ENCODE measurements around the gene LY86.

The LY86 gene

DNA sequence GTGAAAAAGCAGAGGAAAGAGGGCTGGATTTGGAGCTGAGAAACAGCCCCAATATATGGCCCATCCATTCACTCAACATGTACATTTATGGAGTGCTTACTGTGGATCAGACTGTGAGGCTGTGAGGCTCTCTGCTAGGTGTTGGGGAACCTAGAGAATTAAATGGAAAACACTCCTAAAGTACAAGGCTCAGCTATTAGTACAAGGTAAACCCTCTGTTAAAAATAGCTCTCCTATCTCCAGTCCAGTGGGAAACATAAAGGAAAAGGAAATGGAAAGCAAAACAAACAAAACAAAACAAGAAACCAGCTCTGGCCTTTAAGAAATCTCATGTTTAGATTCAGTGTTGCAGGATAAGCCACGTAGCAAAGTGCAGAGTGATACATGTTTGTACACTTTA is 35.0 kb downstream of the LY86 start:
- DNase-seq = no peak

DNA sequence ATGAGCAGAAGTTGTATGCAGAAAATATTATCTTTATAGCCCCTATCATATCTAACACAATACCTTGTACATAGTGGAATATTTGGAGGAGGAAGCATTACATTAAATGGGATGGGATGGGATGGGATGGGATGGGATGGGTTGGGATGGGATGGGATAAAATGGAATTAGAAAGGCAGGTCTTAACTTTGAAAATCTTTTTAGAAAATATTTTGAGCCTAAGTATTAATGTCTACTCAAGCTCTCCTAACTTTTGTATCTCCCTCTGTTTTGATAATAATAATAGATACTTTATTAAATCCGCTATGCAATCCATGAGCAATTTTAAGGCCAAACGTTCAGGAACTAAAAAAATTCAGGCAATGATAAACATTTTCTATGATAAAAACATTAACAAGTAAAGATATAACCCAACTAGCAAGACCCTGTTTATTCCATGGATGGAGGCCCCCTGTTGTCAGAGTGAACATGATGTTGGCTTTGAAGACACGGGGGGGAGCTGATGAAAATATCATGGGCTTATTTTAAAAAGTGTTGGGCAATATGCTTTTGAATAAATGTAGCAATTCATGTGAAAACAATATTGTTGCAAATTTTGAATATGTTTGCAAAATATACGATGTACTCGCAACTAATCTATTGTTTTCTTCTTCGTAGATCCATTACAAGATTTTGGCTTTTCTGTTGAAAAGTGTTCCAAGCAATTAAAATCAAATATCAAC is 35.9 kb downstream of the LY86 start:
- no peak for DNase-seq

- DNase-seq = no peak
Observed at GRCh38 chr6:6626187-6626586, 37.7 kb downstream of the LY86 start.

DNA sequence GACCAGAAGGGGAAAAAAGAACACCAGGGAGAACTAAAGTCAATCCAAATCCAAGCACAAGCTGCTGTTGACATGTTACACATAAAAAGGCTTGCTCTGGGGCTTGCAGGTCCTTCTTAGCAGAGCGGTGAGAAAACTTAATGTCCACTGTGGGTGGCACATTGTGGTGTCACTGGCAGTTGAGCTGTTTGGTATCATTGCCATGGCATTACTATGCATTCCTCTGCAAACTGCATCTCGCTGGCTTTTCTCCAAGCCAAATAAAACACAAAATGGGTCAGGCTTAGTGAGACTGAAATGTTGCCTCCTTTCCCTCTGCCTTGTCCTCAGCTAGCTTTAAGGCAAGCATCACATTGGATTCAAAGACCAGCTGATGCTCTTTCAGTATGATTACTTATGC is 40.9 kb downstream of the LY86 start:
- no peak for DNase-seq

GRCh38 chr6:6631053-6631452 is 42.5 kb downstream of the LY86 start:
- DNase-seq = no peak

- no peak for DNase-seq
Observed at GRCh38 chr6:6631534-6632276, 43.2 kb downstream of the LY86 start.

- DNase-seq = no peak
Observed at GRCh38 chr6:6633898-6634734, 45.6 kb downstream of the LY86 start.

DNA sequence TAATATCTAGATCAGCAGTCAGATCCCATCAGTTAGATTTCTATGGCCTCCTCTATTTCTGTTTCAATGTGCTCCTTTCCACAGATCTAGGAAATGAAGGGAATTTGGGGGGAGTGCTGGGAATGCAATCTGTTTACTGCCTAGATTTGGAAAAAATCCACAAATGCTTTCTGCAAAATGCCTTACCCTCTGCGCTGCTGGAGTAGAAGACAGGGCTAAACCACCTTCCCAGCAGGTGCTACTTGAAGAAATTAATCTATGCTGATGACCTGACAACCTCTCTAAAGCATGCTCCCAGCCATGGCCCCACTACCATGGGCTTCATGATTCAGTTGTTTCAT is 46.2 kb downstream of the LY86 start:
- no peak for DNase-seq

GRCh38 chr6:6635291-6635690 is 46.8 kb downstream of the LY86 start:
- no peak for DNase-seq

- DNase-seq = no peak
Observed at GRCh38 chr6:6635869-6636268, 47.3 kb downstream of the LY86 start.

DNA sequence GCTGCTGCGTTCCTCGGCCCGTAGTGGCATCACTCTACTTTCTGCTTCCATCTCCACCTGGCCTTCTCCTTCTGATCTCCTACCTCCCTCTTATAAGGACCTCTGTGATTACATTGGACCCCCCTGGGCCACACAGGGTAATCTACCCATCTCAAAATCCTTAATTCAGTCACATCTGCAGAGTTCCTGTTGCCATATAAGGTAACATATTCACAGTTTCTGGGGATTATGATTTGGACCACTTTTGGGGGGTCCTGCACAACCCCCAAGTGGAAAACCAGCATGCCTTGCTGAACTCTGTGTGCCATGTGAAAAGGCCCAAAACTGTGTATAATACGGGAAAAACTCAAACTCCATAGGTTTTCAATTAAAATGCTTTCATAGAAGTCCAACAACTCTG is 51.1 kb downstream of the LY86 start:
- no peak for DNase-seq

DNA sequence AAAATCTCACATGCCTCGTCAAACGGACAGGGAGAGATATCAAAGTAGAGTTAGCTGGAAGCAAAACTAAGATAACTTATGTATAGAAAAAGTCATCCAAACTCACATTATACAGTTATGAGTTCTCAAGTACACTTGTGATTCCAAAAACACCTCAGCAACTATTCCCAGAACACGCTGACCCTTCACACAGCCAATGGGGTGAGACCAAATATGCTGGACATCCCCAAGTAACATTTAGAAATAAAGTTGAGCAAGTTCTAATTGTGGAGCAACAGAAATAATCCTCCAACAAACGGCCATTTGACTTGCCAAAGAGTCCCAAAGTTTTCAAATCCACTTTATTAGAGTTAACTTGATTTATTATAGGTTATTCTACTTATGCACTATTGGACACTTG is 52.4 kb downstream of the LY86 start:
- DNase-seq = no peak

- no peak for DNase-seq
Observed at GRCh38 chr6:6643398-6643797, 54.9 kb downstream of the LY86 start.

DNA sequence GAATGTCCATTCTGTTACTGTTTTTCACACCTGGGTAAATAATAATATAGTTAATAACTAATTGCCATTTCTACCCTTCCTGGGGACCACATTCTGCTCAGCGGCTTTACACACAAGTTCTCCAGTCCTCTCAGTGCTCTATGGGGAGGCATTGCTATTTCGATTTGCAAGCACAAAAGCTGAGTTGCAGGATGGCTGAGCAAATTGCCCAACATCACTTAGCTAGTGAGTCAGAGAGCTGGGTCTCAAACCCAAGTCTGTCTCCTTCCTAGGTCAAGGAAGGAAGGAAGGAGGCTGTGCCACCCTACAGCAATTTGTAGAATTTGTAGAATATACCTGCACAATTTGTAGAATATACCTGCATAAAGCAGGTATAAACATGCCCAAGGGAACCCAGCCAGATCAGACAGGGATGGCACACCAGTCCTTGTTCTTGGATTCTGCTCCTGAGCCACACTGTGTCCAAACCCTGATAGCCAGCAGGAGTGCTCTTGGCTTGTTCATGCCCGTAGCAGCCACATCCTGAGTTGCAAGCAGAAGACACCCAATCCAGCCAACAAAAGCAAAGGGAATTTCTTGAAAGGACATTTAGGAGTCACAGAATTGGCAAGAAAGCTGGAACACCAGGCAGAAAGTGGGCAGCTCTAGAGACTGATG is 56.9 kb downstream of the LY86 start:
- DNase-seq = no peak

DNA sequence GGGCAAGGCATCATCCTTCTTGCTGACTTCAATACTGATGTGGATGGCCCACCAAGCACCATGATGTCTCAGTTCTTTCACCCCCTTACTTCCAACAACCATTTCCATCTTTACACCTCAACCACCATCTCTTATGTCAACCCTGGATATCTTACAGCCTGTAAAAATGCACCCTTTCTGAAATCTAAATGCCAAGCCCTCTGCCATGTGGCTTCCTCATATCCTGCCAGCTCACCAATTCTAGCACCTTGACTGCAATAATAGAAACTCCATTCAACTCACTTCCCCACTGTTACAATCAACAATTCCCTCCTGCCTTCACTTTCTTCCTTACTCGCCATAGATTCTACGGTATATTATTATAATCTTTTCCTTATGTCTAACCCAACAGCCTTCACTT is 57.9 kb downstream of the LY86 start:
- DNase-seq = no peak

- DNase-seq = no peak
Observed at GRCh38 chr6:6646859-6647258, 58.3 kb downstream of the LY86 start.

DNA sequence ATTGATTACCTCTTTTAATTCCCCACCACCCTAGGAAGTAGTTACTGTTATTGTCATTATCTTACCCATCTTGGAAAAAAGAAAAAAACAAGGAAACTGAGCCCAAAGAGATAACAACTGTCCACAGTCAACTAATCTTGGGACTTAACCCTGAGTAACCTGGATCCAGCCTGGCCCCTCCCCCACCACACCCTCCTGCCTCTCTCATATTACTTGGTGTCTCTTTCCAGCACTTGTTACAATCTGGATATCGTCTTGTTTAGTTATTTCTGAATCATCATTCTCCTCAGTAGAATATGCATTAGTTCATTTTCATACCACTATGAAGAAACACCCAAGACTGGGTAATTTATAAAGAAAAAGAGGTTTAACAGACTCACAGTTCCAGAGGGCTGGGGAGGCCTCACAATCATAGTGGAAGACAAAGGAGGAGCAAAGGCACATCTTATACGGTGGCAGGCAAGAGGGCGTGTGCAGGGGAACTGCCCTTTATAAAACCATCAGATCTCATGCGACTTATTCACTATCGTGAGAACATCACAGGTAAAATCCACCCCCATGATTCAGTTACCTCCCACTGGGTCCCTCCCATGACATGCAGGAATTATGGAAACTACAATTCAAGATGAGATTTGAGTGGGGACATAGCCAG is 60.3 kb downstream of the LY86 start:
- DNase-seq = no peak

GRCh38 chr6:6649824-6650349 is 61.4 kb downstream of the LY86 start:
- DNase-seq = no peak

DNA sequence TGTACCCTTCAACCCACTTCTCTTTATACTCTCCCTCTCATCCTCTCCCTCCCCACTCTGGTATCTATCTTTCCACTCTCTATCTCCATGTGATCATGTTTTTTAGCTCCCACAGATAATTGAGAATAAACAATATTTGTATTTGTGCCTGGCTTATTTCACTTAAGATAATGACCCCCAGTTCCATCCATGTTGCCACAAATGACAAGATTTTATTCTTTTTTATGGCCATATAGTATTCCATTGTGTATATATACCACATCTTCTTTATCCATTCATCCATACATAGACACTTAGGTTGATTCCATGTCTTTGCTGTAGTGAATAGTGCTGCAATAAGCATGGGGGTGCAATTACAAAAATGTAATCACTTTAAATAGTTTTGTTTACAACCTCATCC is 62.3 kb downstream of the LY86 start:
- DNase-seq = no peak

GRCh38 chr6:6651335-6651734 is 62.8 kb downstream of the LY86 start:
- no peak for DNase-seq

DNA sequence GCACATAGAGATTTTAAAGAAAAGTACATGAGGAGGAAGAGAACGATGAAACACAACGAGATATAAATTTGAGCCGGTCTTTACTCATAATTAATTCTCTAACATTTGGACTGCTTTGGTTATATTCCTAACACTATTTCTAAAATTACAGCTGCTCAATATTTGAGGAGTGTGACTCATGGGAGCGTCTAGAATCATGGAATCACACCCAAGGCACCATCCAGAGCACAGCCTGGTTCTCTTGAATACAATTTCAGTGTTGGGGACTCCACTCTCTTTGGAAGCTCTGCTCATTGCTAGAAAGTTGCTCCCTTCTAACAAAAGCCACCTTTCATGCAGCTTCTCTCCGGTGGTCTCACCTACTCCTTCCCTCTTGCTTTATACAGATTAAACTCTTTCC is 64.4 kb downstream of the LY86 start:
- DNase-seq = no peak
